Adrenal gland (tissue), 19 donors: ENCODE results near the gene ST3GAL6. TPM values are rescaled to one million over a fixed set of nuclear protein-coding genes. Genes with fewer than 3 reads are reported as not detected.

Experiments used
- DNase-seq, 7 donors: peaks; one replicate each; pipeline ENCODE4 v3.0.0-alpha.2; 2019 to 2020
- H3K27ac ChIP-seq, 5 donors: fragments of 200-600 bp; sonication (generic) in 4 of 5; 1 replicate in 3 of 5; 2 replicates in 2 of 5; pipeline versions ENCODE4 v1.5.1 to v1.8.0; 2016 to 2020; ENCODE audit warnings: mild to moderate bottlenecking in 1 of 5
- H3K27me3 ChIP-seq: fragments of 200-600 bp; 2 replicates; pipeline ENCODE4 v1.8.0; 2021
- H3K36me3 ChIP-seq, 2 donors: fragments of 200-600 bp; replicated peaks in 1 of 2; 1 replicate in 1 of 2; 2 replicates in 1 of 2; pipeline versions ENCODE4 v1.5.1 to v1.8.0; 2018 to 2022
- H3K4me1 ChIP-seq, 2 donors: fragments of 200-600 bp; replicated peaks in 1 of 2; 1 replicate in 1 of 2; 2 replicates in 1 of 2; pipeline versions ENCODE4 v1.5.1 to v1.8.0; 2018 to 2021
- H3K4me3 ChIP-seq, 4 donors: fragments of 200-600 bp; sonication (generic) in 3 of 4; one replicate each; pipeline ENCODE4 v1.5.1; 2016 to 2018
- H3K9me3 ChIP-seq, 3 donors: fragments of 200-600 bp; sonication (generic) in 1 of 3; replicated peaks in 1 of 3; 1 replicate in 2 of 3; 2 replicates in 1 of 3; pipeline versions ENCODE4 v1.5.1 to v1.8.0; 2016 to 2021
- CTCF ChIP-seq, 6 experiments: fragments of 450-650 bp in 4 of 6; fragments of 200-600 bp in 2 of 6; sonication (generic) in 1 of 6; IDR thresholded peaks; 1 replicate in 5 of 6; 2 replicates in 1 of 6; pipeline versions ENCODE4 v1.5.1 to v1.8.0; 2016 to 2021; ENCODE audit warnings: antibody characterized with exemption in 6 of 6, mild to moderate bottlenecking in 2 of 6, moderate library complexity in 1 of 6
- POLR2A ChIP-seq, 2 donors: fragments of 450-650 bp; IDR thresholded peaks; one replicate each; pipeline ENCODE4 v1.6.1; 2017; ENCODE audit warnings: antibody characterized with exemption in 2 of 2, mild to moderate bottlenecking in 2 of 2, moderate library complexity in 1 of 2
- WGBS, 4 donors: extraction: QIAGEN DNeasy Blood & Tissue Kit in 2 of 4; methylation state at CpG; one replicate each; pipeline versions ENCODE4 v1.1.5 to v1.1.7; 2013 to 2017; 5-methylcytosine and 5-hydroxymethylcytosine counted together
- intact Hi-C, 2 donors: fragments of 100-400 bp; cut with DNase I; formaldehyde crosslinking; loops; one replicate each; pipeline versions ENCODE4 v1.14.1 to v1.15.0; 2022 to 2023
- long read RNA-seq, 10 donors: library from polyadenylated mRNA in 3 of 10; unstranded in 2 of 10; stranded (forward) in 1 of 10; transcript quantifications; one replicate each; pipeline ENCODE4 v2.0.0 and lab custom pipeline, GENCODE V29; 2021 to 2026
- polyA plus RNA-seq, 3 donors: library from polyadenylated mRNA; stranded (reverse); fragments of 200-250 nt in 2 of 3; fragments of 350-450 nt in 1 of 3; fragmentation: Illumina TruSeq in 1 of 3; extraction: RNeasy Lipid Tissue Mini Kit (QIAGEN cat#74804) in 1 of 3; gene quantifications; one replicate each; pipeline ENCODE4 v1.2.3, GENCODE V29; 2013 to 2014
- total RNA-seq, 9 donors: library from RNA; depleted of rRNA in 4 of 9; stranded (reverse); fragments of >200 nt in 4 of 9; fragments of 120-200 nt in 1 of 9; fragmentation: NEBNext Ultra II Directional in 1 of 9; extraction: Animal tissue kit (Norgen Biotek cat#: 25700) in 1 of 9; gene quantifications; one replicate each; pipeline versions ENCODE4 v1.1.0 to v1.2.4, GENCODE V29; 2013 to 2023
- donor health status: healthy with polysubstance abuse.
- donor health status: Bipolar disorder and iron deficiency.
- donor health status: DM: yes; HTN: yes; CAD: no.
- donor health status: DM: no; HTN: no; CAD: no.
- donor health status: DM: no; HTN: no; CAD: no.
- donor health status: DM: yes; HTN: yes; CAD: no.

The ST3GAL6 gene
- 10 to 100 TPM in 8 of 9 donors, 1 to 10 TPM in 1; 6.0 to 60.5 (median 20.5) TPM for total RNA-seq
- polyA plus RNA-seq, result 10 to 100 TPM; 15.2 to 24.9 (median 18.1) TPM
- long read RNA-seq, donor 1, transcript ST3GAL6-214 (10 exons, 1,886 nt), result major isoform, 10 of 14 reads
- long read RNA-seq, donor 1, partial matches to known transcripts, result 0 of 14 reads
- long read RNA-seq, donor 1, other reads (novel, unspliced or antisense), result 0 of 14 reads
- long read RNA-seq, donor 2, transcript ST3GAL6-214 (10 exons, 1,886 nt), result major isoform, 5 of 6 reads
- long read RNA-seq, donor 2, partial matches to known transcripts, result 0 of 6 reads
- long read RNA-seq, donor 2, other reads (novel, unspliced or antisense), result 0 of 6 reads
- long read RNA-seq, donor 3, transcript ST3GAL6-214 (10 exons, 1,886 nt), result major isoform, 12 of 15 reads
- long read RNA-seq, donor 3, partial matches to known transcripts, result 0 of 15 reads
- long read RNA-seq, donor 3, other reads (novel, unspliced or antisense), result 0 of 15 reads
- long read RNA-seq, donor 4, partial matches to known transcripts, result 3 of 18 reads
- long read RNA-seq, donor 4, other reads (novel, unspliced or antisense), result 9 of 18 reads
- long read RNA-seq, donor 5, transcript ST3GAL6-214 (10 exons, 1,886 nt), result major isoform, 8 of 27 reads
- long read RNA-seq, donor 5, partial matches to known transcripts, result 1 of 27 reads
- long read RNA-seq, donor 5, other reads (novel, unspliced or antisense), result 10 of 27 reads
- long read RNA-seq, donor 6, partial matches to known transcripts, result 1 of 10 reads
- long read RNA-seq, donor 6, other reads (novel, unspliced or antisense), result 7 of 10 reads
- long read RNA-seq, donor 7, partial matches to known transcripts, result 13 of 13 reads
- long read RNA-seq, donor 7, other reads (novel, unspliced or antisense), result 0 of 13 reads
- long read RNA-seq, donor 8, transcript ST3GAL6-214 (10 exons, 1,886 nt), result major isoform, 7 of 8 reads
- long read RNA-seq, donor 8, partial matches to known transcripts, result 0 of 8 reads
- long read RNA-seq, donor 8, other reads (novel, unspliced or antisense), result 0 of 8 reads
- long read RNA-seq, donor 9, transcript ST3GAL6-214 (10 exons, 1,886 nt), result major isoform, 8 of 20 reads
- long read RNA-seq, donor 9, partial matches to known transcripts, result 11 of 20 reads
- long read RNA-seq, donor 9, other reads (novel, unspliced or antisense), result 0 of 20 reads
- long read RNA-seq, donor 10, partial matches to known transcripts, result 0 of 2 reads
- long read RNA-seq, donor 10, other reads (novel, unspliced or antisense), result 0 of 2 reads

GRCh38 chr3:98763076-98763475, at the start of gene ST3GAL6:
ST3GAL6 (plus strand) TSS chr3:98763340; CDS start chr3:98768441, 5,101 bp downstream.
- Histone ChIP-seq H3K27me3 (no peaks in the 10 kb centered on the region), H3K36me3 (no peaks in the 10 kb centered on the region), H3K27ac (peak within 1 kb of the TSS in 2 of 5 donors; percentile 60 to 72), H3K4me1 (peaks cover 0 to 38% of the 10 kb centered on the region in 2 donors), H3K9me3 (no peaks in the 10 kb centered on the region), H3K4me3 (peak within 1 kb of the TSS in 1 of 4 donors; percentile 11)
- intact Hi-C loops, result no loop called here
- 33 to 58% (median 41%) methylated on average over 1 of the region's 1 CpG for WGBS, 4 donors
- DNase-seq, result peak in 6 of 7 donors; percentile 26 to 77 (median 65)
- TF ChIP-seq POLR2A (IDR thresholded peaks at IDR 0.05) (no peak), CTCF (IDR thresholded peaks at IDR 0.05) (no peak)

- H3K27me3 ChIP-seq, result no peaks in the 10 kb centered on the region
- peaks cover 8 to 9% of the 10 kb centered on the region in 2 donors for H3K4me1 ChIP-seq
- TF ChIP-seq POLR2A (IDR thresholded peaks at IDR 0.05) (no peak), CTCF (IDR thresholded peaks at IDR 0.05) (no peak)
- no peaks in the 10 kb centered on the region for H3K9me3 ChIP-seq
- H3K27ac ChIP-seq, result no peak overlapping the region
- no peaks in the 10 kb centered on the region for H3K36me3 ChIP-seq
- no peak for DNase-seq
- no peak overlapping the region for H3K4me3 ChIP-seq
- 71 to 90% (median 79%) methylated on average over 3 of the region's 3 CpGs for WGBS, 4 donors
- intact Hi-C loops, result no loop called here
Observed at GRCh38 chr3:98713984-98714383, 49.2 kb upstream of the ST3GAL6 start.

- Histone ChIP-seq H3K4me3 (no peak overlapping the region), H3K36me3 (no peaks in the 10 kb centered on the region), H3K4me1 (no peaks in the 10 kb centered on the region), H3K27ac (no peak overlapping the region), H3K9me3 (no peaks in the 10 kb centered on the region), H3K27me3 (no peaks in the 10 kb centered on the region)
- intact Hi-C loops, result no loop called here
- WGBS, 4 donors, result 50 to 64% (median 56%) methylated on average over 2 of the region's 2 CpGs
- DNase-seq, result no peak
- TF ChIP-seq CTCF (IDR thresholded peaks at IDR 0.05) (no peak), POLR2A (IDR thresholded peaks at IDR 0.05) (no peak)
Observed at GRCh38 chr3:98717584-98717983, 45.6 kb upstream of the ST3GAL6 start.
